ENCODE data around the gene CACNG1.

DNA sequence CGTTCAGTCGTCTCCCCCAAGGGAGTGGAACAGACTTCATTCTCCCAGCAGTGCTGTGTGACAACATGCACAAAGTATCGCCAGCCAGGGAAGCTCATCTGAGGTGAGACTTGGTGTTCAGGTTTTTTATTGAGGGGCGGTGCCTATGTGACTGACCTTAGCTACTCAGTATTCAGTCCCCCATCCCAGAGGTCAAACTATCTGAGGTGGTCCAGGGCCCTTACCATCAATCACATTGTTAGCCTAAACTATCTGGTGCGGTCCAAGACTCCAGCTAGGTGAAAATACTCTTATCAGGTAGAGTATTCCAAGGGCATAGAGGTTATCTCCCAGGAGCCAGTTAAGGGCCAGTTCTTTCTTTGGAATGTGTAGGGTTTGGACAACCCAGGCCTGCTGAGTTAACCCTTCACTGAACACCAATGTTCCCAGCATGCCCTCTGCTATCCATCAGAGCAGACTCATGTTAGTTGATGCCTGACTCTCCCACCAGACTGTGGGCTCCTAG lies 5.4 kb upstream of the CACNG1 start:
- TF ChIP-seq CTCF (IDR thresholded peaks at IDR 0.05; ENCODE audit: extremely low read depth in 1 of 2, insufficient read depth in 1 of 2, low read depth in 1 of 2, low read length in 2 of 2) (no peak), MAX (IDR thresholded peaks at IDR 0.05; ENCODE audit: insufficient read depth, insufficient read length) (no peak), POLR2AphosphoS5 (IDR thresholded peaks at IDR 0.05; ENCODE audit: insufficient read depth, low read depth, low read length) (no peak), POLR2A (IDR thresholded peaks at IDR 0.05; ENCODE audit: low read depth, low read length) (no peak), JUN (IDR thresholded peaks at IDR 0.05; ENCODE audit: borderline replicate concordance, insufficient read depth, insufficient read length, low read depth) (no peak), EZH2 (IDR thresholded peaks at IDR 0.05; ENCODE audit: borderline replicate concordance, low read depth, low read length, severe bottlenecking) (no peak), MYC (IDR thresholded peaks at IDR 0.05; ENCODE audit: low read depth, low read length) (no peak), FOS (IDR thresholded peaks at IDR 0.05; ENCODE audit: borderline replicate concordance, insufficient read depth, low read length) (no peak), GATA2 (IDR thresholded peaks at IDR 0.05; ENCODE audit: insufficient read depth, insufficient read length, low read depth, low read length) (no peak)

Data from endothelial cell of umbilical vein (primary cell).